SK-N-SH (cell line): ENCODE data around the gene TRPM3. TPM values are rescaled to one million over a fixed set of nuclear protein-coding genes. Genes with fewer than 3 reads are reported as not detected.

ENCODE experiments used
- CTCF ChIA-PET: fragments of 300-600, 350-600 bp; formaldehyde crosslinking; extraction: SDS; loops from one replicate; lab custom pipeline; 2021; lab: Yijun Ruan, JAX
- POLR2A ChIA-PET: fragments of 350-600 bp; sonication (Branson Sonifier 250); formaldehyde crosslinking; extraction: SDS; loops from one replicate; lab custom pipeline; 2020; ENCODE audit warnings: antibody characterized with exemption, inconsistent platforms; lab: Yijun Ruan, JAX
- DNase-seq: peaks from one replicate; pipeline ENCODE4 v3.0.0; 2012
- H2AFZ ChIP-seq: fragments of 200-600 bp; sonication (generic); 2 replicates; pipeline ENCODE4 v1.8.1; 2016; ENCODE audit warnings: antibody characterized with exemption, mild to moderate bottlenecking, low read depth
- H3F3A ChIP-seq: fragments of 200-600 bp; sonication (generic); replicated peaks from 2 replicates; pipeline ENCODE3; 2016; ENCODE audit warnings: antibody characterized with exemption, mild to moderate bottlenecking; ENCODE audit not compliant: insufficient read depth
- H3K27ac ChIP-seq, 2 experiments: fragments of 200-500 bp in 1 of 2; fragments of 200-600 bp in 1 of 2; sonication (Bioruptor generic) in 1 of 2; sonication (generic), shearing (Covaris generic) in 1 of 2; 2 replicates each; pipeline versions ENCODE4 v1.5.1 to v1.6.1; 2014 to 2016; ENCODE audit warnings: low read depth in 2 of 2, inconsistent platforms in 1 of 2, low read length in 1 of 2, mild to moderate bottlenecking in 1 of 2, mixed read lengths in 1 of 2
- H3K27me3 ChIP-seq: fragments of 200-600 bp; sonication (generic), shearing (Covaris generic); 2 replicates; pipeline ENCODE4 v1.6.1; 2016; ENCODE audit warnings: mixed run types; ENCODE audit not compliant: insufficient read depth
- H3K36me3 ChIP-seq, 2 experiments: fragments of 200-500 bp in 1 of 2; fragments of 200-600 bp in 1 of 2; sonication (Bioruptor generic) in 1 of 2; sonication (generic) in 1 of 2; replicated peaks in 1 of 2; 2 replicates each; pipeline versions ENCODE3 to v1.5.1; 2014 to 2016; ENCODE audit warnings: low read length in 1 of 2, mild to moderate bottlenecking in 1 of 2; ENCODE audit not compliant: insufficient read depth in 2 of 2, control insufficient read depth in 1 of 2
- H3K4me1 ChIP-seq, 2 experiments: fragments of 200-500 bp in 1 of 2; fragments of 200-600 bp in 1 of 2; sonication (Bioruptor generic) in 1 of 2; sonication (generic), shearing (Covaris generic) in 1 of 2; 2 replicates each; pipeline versions ENCODE4 v1.5.1 to v1.6.1; 2014 to 2016; ENCODE audit warnings: low read depth in 1 of 2, low read length in 1 of 2, mixed run types in 1 of 2; ENCODE audit not compliant: insufficient read depth in 2 of 2, control insufficient read depth in 1 of 2
- H3K4me2 ChIP-seq: fragments of 200-600 bp; sonication (generic), shearing (Covaris generic); 2 replicates; pipeline ENCODE4 v1.6.1; 2017; ENCODE audit warnings: mixed run types
- H3K4me3 ChIP-seq, 2 experiments: fragments of 200-500 bp in 1 of 2; fragments of 200-600 bp in 1 of 2; sonication (Bioruptor generic) in 1 of 2; sonication (generic), shearing (Covaris generic) in 1 of 2; 2 replicates each; pipeline versions ENCODE4 v1.5.1 to v1.8.1; 2014 to 2016; ENCODE audit warnings: low read depth in 2 of 2, inconsistent platforms in 1 of 2, low read length in 1 of 2, mild to moderate bottlenecking in 1 of 2, mixed read lengths in 1 of 2, moderate library complexity in 1 of 2
- H3K79me2 ChIP-seq: fragments of 200-600 bp; sonication (generic); 2 replicates; pipeline ENCODE4 v1.8.1; 2017; ENCODE audit warnings: mild to moderate bottlenecking; ENCODE audit not compliant: insufficient read depth
- H3K9ac ChIP-seq: fragments of 200-600 bp; sonication (generic); 2 replicates; pipeline ENCODE4 v1.6.1; 2017; ENCODE audit warnings: mixed run types
- H3K9me2 ChIP-seq: fragments of 200-600 bp; sonication (generic); 2 replicates; pipeline ENCODE4 v1.6.1; 2017; ENCODE audit warnings: mixed run types
- H3K9me3 ChIP-seq: fragments of 200-600 bp; sonication (generic); 2 replicates; pipeline ENCODE4 v1.6.1; 2017; ENCODE audit warnings: mixed run types, mild to moderate bottlenecking, moderate library complexity
- H4K20me1 ChIP-seq: fragments of 200-600 bp; sonication (generic); 2 replicates; pipeline ENCODE4 v1.6.1; 2017; ENCODE audit warnings: mild to moderate bottlenecking, mixed run types; ENCODE audit not compliant: insufficient read depth
- CHD2 ChIP-seq: fragments of 150-350 bp; IDR thresholded peaks from 2 replicates; pipeline ENCODE4 v1.6.1; 2018; ENCODE audit warnings: low read length; ENCODE audit not compliant: partially characterized antibody
- ELF1 ChIP-seq: IDR thresholded peaks from 2 replicates; pipeline ENCODE4 v1.4.0; 2012
- EP300 ChIP-seq, 2 experiments: IDR thresholded peaks; 2 replicates each; pipeline versions ENCODE4 v1.4.0 to v1.6.1; 2012; ENCODE audit warnings: borderline replicate concordance in 1 of 2, low read depth in 1 of 2, low read length in 1 of 2
- FOXJ3 ChIP-seq: sonication (generic); formaldehyde crosslinking; IDR thresholded peaks from 2 replicates; pipeline ENCODE4 v1.5.1; 2020; ENCODE audit warnings: mild to moderate bottlenecking, missing genetic modification reagents
- GABPA ChIP-seq: IDR thresholded peaks from 2 replicates; pipeline ENCODE4 v1.4.0; 2012; ENCODE audit warnings: low read depth, mild to moderate bottlenecking
- GATA2 ChIP-seq: sonication (generic); formaldehyde crosslinking; IDR thresholded peaks from 2 replicates; pipeline ENCODE4 v1.5.0; 2020; ENCODE audit warnings: mild to moderate bottlenecking, missing genetic modification reagents
- JUND ChIP-seq: IDR thresholded peaks from 2 replicates; pipeline ENCODE4 v1.4.0; 2012
- MXI1 ChIP-seq: IDR thresholded peaks from 2 replicates; pipeline ENCODE4 v1.6.1; 2012; ENCODE audit warnings: mild to moderate bottlenecking, low read depth, low read length, improper control_type of control experiment
- NFIC ChIP-seq: IDR thresholded peaks from 2 replicates; pipeline ENCODE4 v1.4.0; 2012; ENCODE audit warnings: borderline replicate concordance
- NRF1 ChIP-seq: IDR thresholded peaks from 2 replicates; pipeline ENCODE4 v1.6.1; 2012; ENCODE audit warnings: low read depth, mild to moderate bottlenecking, low read length
- POLR2AphosphoS5 ChIP-seq: IDR thresholded peaks from 2 replicates; pipeline ENCODE4 v1.6.1; 2012; ENCODE audit warnings: low read depth, low read length
- RAD21 ChIP-seq: IDR thresholded peaks from 2 replicates; pipeline ENCODE4 v1.6.1; 2012; ENCODE audit warnings: mild to moderate bottlenecking, low read length
- RXRA ChIP-seq: IDR thresholded peaks from 2 replicates; pipeline ENCODE4 v1.4.0; 2012; ENCODE audit warnings: low read depth, mild to moderate bottlenecking, borderline replicate concordance
- SIN3A ChIP-seq: IDR thresholded peaks from 2 replicates; pipeline ENCODE4 v1.6.1; 2012; ENCODE audit warnings: low read depth, mild to moderate bottlenecking, low read length, moderate library complexity, borderline replicate concordance
- SMC3 ChIP-seq: IDR thresholded peaks from 2 replicates; pipeline ENCODE4 v1.6.1; 2012; ENCODE audit warnings: low read depth, low read length, improper control_type of control experiment
- TAF1 ChIP-seq: IDR thresholded peaks from 2 replicates; pipeline ENCODE4 v1.6.1; 2012; ENCODE audit warnings: low read depth, mild to moderate bottlenecking, low read length, moderate library complexity, borderline replicate concordance
- TCF12 ChIP-seq: IDR thresholded peaks from 2 replicates; pipeline ENCODE4 v1.4.0; 2012
- TEAD4 ChIP-seq: IDR thresholded peaks from 2 replicates; pipeline ENCODE4 v1.4.0; 2012; ENCODE audit warnings: mild to moderate bottlenecking, borderline replicate concordance; ENCODE audit not compliant: insufficient read depth
- YY1 ChIP-seq: IDR thresholded peaks from 2 replicates; pipeline ENCODE4 v1.4.0; 2012; ENCODE audit warnings: low read depth, mild to moderate bottlenecking
- WGBS: methylation state at CpG from one replicate; pipeline ENCODE4 v1.1.6; 2017; ENCODE audit warnings: low lambda C conversion rate; 5-methylcytosine and 5-hydroxymethylcytosine counted together
- polyA plus RNA-seq, 3 experiments: library from polyadenylated mRNA; depleted of rRNA; stranded (reverse); fragments of >200 nt; gene quantifications; 2 replicates each; pipeline ENCODE4 v1.2.3, GENCODE V29; 2012
- TF ChIP-seq, protein P1 (sequence below): IDR thresholded peaks from 2 replicates; pipeline ENCODE4 v1.4.0; 2012; ENCODE audit warnings: low read depth
- TF ChIP-seq, protein P2 (sequence below): fragments of 150-350 bp; IDR thresholded peaks from 2 replicates; pipeline ENCODE4 v1.6.1; 2017; ENCODE audit warnings: antibody characterized with exemption, low read length, low read depth, borderline replicate concordance
- TF ChIP-seq, protein P3 (sequence below): IDR thresholded peaks from 2 replicates; pipeline ENCODE4 v1.6.1; 2012; ENCODE audit warnings: mild to moderate bottlenecking, low read depth, low read length, moderate library complexity

The TRPM3 gene
- polyA plus RNA-seq, 1 of the 3 experiments (the other 2 are of a cell fraction) = not detected

DNA sequence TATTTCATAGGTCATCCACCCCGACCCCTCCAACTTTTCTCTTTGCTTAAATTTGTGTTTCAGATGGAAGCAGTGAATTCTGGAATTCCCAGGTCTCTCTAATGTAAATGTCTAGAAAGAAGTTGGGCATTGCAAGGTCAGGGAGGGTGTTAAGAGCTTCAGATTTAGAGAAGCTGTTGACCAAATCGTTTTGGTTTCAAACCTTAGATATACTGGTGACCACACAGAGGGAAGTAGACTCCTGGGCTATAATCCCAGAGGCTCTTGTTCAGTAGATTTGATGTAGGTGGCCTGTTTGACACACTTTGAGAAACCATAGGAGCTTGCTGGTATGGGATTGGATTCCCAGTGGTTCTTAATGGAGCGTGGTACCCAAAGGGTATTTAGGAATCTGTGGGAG lies 569.6 kb downstream of the TRPM3 start:
- H3K4me3 ChIP-seq = no peak overlapping the region
- DNase-seq = no peak
- no peak overlapping the region for H3K9ac ChIP-seq
- H3K36me3 ChIP-seq = no peaks in the 10 kb centered on the region
- WGBS = 51% methylated on average over 3 of the region's 3 CpGs
- CTCF ChIA-PET = interaction anchor here (2.8 kb wide), 1 partner anchor 41 kb away, joined by 9 read pairs; no protein-coding TSS in a partner anchor
- no peaks in the 10 kb centered on the region for H3K79me2 ChIP-seq
- no peak overlapping the region for H3K4me2 ChIP-seq
- H4K20me1 ChIP-seq = no peaks in the 10 kb centered on the region
- TF ChIP-seq JUND (no peak), RXRA (no peak), TAF1 (no peak), TCF12 (no peak), CHD2 (no peak), GABPA (no peak), YY1 (no peak), SIN3A (no peak)
- TF ChIP-seq, protein P1, sequence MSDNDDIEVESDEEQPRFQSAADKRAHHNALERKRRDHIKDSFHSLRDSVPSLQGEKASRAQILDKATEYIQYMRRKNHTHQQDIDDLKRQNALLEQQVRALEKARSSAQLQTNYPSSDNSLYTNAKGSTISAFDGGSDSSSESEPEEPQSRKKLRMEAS = no peak
- TF ChIP-seq, protein P2, sequence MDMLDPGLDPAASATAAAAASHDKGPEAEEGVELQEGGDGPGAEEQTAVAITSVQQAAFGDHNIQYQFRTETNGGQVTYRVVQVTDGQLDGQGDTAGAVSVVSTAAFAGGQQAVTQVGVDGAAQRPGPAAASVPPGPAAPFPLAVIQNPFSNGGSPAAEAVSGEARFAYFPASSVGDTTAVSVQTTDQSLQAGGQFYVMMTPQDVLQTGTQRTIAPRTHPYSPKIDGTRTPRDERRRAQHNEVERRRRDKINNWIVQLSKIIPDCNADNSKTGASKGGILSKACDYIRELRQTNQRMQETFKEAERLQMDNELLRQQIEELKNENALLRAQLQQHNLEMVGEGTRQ = no peak
- TF ChIP-seq, protein P3, sequence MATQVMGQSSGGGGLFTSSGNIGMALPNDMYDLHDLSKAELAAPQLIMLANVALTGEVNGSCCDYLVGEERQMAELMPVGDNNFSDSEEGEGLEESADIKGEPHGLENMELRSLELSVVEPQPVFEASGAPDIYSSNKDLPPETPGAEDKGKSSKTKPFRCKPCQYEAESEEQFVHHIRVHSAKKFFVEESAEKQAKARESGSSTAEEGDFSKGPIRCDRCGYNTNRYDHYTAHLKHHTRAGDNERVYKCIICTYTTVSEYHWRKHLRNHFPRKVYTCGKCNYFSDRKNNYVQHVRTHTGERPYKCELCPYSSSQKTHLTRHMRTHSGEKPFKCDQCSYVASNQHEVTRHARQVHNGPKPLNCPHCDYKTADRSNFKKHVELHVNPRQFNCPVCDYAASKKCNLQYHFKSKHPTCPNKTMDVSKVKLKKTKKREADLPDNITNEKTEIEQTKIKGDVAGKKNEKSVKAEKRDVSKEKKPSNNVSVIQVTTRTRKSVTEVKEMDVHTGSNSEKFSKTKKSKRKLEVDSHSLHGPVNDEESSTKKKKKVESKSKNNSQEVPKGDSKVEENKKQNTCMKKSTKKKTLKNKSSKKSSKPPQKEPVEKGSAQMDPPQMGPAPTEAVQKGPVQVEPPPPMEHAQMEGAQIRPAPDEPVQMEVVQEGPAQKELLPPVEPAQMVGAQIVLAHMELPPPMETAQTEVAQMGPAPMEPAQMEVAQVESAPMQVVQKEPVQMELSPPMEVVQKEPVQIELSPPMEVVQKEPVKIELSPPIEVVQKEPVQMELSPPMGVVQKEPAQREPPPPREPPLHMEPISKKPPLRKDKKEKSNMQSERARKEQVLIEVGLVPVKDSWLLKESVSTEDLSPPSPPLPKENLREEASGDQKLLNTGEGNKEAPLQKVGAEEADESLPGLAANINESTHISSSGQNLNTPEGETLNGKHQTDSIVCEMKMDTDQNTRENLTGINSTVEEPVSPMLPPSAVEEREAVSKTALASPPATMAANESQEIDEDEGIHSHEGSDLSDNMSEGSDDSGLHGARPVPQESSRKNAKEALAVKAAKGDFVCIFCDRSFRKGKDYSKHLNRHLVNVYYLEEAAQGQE = no peak
- H2AFZ ChIP-seq = no peak overlapping the region
- no peaks in the 10 kb centered on the region for H3K9me3 ChIP-seq
- 0 out of 4 replicates have a peak, but pooled peaks cover 0 to 6% of the 10 kb centered on the region in 2 experiments for H3K4me1 ChIP-seq
- POLR2A ChIA-PET = no interaction called here
- no peak overlapping the region for H3K27ac ChIP-seq
- no peaks in the 10 kb centered on the region for H3K27me3 ChIP-seq
- no peaks in the 10 kb centered on the region for H3K9me2 ChIP-seq
- no peaks in the 10 kb centered on the region for H3F3A ChIP-seq

DNA sequence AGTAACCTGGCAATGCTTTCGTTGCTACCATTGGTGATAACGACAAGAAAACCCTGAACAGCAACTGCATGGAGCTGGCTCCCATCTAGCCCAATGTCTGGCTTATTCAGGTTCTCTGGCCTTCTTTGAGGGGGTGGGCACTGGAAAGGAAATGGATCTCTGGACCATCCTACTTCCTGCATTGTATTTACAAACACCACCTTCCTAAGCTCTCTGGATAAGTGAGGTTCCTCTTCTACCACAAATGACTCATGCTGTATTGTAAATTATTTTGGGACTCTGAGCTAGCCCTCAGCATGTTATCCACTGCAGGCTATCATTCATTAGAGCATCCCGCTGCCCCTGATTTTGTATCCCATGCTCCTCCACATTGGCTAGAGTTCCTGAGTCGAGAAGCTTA lies 570.0 kb downstream of the TRPM3 start:
- H3K4me1 ChIP-seq = 0 out of 4 replicates have a peak, but pooled peaks cover 0 to 6% of the 10 kb centered on the region in 2 experiments
- CTCF ChIA-PET = interaction anchor here (2.8 kb wide), 1 partner anchor 41 kb away, joined by 9 read pairs; no protein-coding TSS in a partner anchor
- H3K9ac ChIP-seq = no peak overlapping the region
- POLR2A ChIA-PET = no interaction called here
- H3K36me3 ChIP-seq = no peaks in the 10 kb centered on the region
- H2AFZ ChIP-seq = no peak overlapping the region
- H3K4me2 ChIP-seq = no peak overlapping the region
- WGBS = 72% methylated on average over 4 of the region's 4 CpGs
- H3K27me3 ChIP-seq = no peaks in the 10 kb centered on the region
- DNase-seq = no peak
- H4K20me1 ChIP-seq = no peaks in the 10 kb centered on the region
- no peaks in the 10 kb centered on the region for H3F3A ChIP-seq
- H3K9me3 ChIP-seq = no peaks in the 10 kb centered on the region
- H3K9me2 ChIP-seq = no peaks in the 10 kb centered on the region
- H3K4me3 ChIP-seq = no peak overlapping the region
- H3K27ac ChIP-seq = no peak overlapping the region
- no peaks in the 10 kb centered on the region for H3K79me2 ChIP-seq
- TF ChIP-seq SIN3A (no peak), POLR2AphosphoS5 (no peak), ELF1 (no peak), TCF12 (no peak), RXRA (no peak), MXI1 (no peak), GATA2 (CRISPR knock-in tag) (no peak), EP300 (IDR thresholded peaks at IDR 0.05; ENCODE audit: borderline replicate concordance in 1 of 2, low read depth in 1 of 2, low read length in 1 of 2) (no peak), NRF1 (no peak), JUND (no peak), CHD2 (no peak), TEAD4 (no peak), FOXJ3 (CRISPR knock-in tag) (no peak), NFIC (no peak), SMC3 (no peak), RAD21 (no peak), GABPA (no peak), TAF1 (no peak)
- TF ChIP-seq, protein P2 = no peak
